Measurements from ENCODE around the gene NLRP7.
"Not testable (repeated sequence)": the region's sequence is repeated elsewhere in the genome, so short reads cannot be mapped to it uniquely, and the experiment has no call there.

The NLRP7 gene

GRCh38 chr19:54918499-54918898 lies 28.8 kb downstream of the NLRP7 start:
- no peak for DNase-seq

- no peak for DNase-seq
Observed at GRCh38 chr19:54916822-54917221, 30.5 kb downstream of the NLRP7 start.

DNA sequence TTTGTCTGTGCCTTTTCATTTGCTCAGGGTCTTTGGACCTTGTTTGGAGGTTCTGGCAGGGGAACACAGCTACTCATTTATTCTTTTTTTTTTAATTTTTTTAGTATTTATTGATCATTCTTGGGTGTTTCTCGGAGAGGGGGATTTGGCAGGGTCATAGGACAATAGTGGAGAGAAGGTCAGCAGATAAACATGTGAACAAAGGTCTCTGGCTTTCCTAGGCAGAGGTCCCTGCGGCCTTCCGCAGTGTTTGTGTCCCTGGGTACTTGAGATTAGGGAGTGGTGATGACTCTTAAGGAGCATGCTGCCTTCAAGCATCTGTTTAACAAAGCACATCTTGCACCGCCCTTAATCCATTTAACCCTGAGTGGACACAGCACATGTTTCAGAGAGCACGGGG lies 39.4 kb downstream of the NLRP7 start:
- not testable (repeated sequence) for DNase-seq

DNA sequence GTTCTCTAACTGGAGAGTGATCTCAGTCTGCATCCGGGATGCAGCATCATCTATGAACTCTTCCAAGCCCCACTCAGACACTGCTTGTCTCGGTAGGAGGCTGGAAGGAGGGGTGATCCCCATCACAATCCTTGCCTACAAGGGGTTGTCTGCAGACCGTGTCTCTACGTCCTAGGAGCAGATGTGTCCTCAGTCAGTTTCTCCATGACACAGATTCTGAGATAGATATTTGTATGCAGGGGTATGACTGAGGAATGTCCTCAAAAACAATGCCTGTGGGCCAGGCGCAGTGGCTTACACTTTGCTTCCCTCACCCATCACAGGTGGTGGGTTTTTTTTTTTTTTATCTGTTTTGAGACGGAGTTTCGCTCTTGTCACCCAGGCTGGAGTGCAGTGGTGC lies 40.5 kb downstream of the NLRP7 start:
- no peak for DNase-seq

GRCh38 chr19:54905803-54906511 lies 41.4 kb downstream of the NLRP7 start, which contains the start of gene NCR1:
NCR1 (plus strand) TSS chr19:54906148; CDS start chr19:54906188, 40 bp downstream.
- DNase-seq: no peak

- no peak for DNase-seq
Observed at GRCh38 chr19:54905421-54905802, 41.9 kb downstream of the NLRP7 start.

GRCh38 chr19:54904261-54904660 lies 43.1 kb downstream of the NLRP7 start:
- not testable (repeated sequence) for DNase-seq

GRCh38 chr19:54903303-54903702 lies 44.0 kb downstream of the NLRP7 start:
- DNase-seq: no peak

GRCh38 chr19:54902061-54902460 lies 45.3 kb downstream of the NLRP7 start:
- no peak for DNase-seq

GRCh38 chr19:54901153-54901552 lies 46.2 kb downstream of the NLRP7 start:
- DNase-seq: not testable (repeated sequence)

DNA sequence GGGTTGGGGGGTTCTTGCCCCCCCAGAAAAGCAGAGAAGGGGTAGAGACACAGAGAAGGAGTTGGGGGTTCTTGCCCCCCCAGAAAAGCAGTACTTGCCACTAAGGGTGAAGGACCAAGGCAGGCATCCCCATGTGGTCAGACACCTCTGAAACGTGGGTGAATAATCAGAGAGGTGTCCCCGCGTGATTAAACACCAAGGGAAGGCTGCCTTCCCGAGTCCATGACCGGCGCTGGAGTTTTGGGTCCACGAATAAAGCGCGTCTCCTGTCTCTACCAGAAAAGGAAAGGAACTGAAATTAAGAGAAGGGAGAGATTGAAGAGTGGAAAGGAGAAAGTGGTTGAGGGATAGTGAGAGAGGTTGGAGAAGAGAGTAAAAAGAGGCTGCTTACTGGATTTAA lies 47.7 kb downstream of the NLRP7 start:
- not testable (repeated sequence) for DNase-seq

GRCh38 chr19:54898685-54899084 lies 48.6 kb downstream of the NLRP7 start:
- DNase-seq: not testable (repeated sequence)

- no peak for DNase-seq
Observed at GRCh38 chr19:54896036-54896435, 51.3 kb downstream of the NLRP7 start.

DNA sequence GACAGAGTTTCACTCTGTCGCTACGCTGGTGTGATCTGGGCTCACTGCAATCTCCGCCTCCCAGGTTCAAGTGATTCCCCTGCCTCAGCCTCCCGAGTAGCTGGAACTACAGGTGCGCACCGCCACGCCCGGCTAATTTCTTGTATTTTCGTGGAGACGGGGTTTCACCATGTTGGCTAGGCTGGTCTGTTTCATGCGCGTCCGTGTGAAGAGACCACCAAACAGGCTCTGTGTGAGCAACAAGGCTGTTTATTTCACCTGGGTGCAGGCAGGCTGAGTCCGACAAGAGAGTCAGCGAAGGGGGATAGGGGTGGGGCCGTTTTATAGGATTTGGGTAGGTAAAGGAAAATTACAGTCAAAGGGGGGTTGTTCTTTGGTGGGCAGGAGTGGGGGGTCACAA lies 53.2 kb downstream of the NLRP7 start:
- DNase-seq: not testable (repeated sequence)

GRCh38 chr19:54893406-54893805 lies 53.9 kb downstream of the NLRP7 start:
- no peak for DNase-seq

- DNase-seq: no peak
Observed at GRCh38 chr19:54889566-54889965, 57.8 kb downstream of the NLRP7 start.

DNA sequence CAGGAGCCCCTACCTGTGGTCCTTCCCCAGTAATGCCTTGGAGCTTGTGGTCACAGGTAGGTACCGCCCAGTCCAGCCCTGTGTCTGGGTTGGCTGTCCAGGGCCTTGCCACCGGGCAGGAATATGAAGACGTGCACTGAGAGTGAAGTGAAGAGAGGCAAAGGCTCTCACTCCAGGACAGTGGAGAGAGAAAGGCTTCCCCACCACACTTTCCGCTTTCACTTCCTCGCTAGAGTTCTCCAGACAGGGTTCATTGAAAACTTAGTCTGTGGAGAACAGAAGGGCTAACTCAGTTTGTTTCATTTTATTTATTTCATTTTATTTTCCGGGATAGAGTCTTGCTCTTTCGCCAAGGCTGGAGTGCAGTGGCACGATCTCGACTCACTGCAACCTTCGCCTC lies 59.1 kb downstream of the NLRP7 start:
- DNase-seq: no peak

DNA sequence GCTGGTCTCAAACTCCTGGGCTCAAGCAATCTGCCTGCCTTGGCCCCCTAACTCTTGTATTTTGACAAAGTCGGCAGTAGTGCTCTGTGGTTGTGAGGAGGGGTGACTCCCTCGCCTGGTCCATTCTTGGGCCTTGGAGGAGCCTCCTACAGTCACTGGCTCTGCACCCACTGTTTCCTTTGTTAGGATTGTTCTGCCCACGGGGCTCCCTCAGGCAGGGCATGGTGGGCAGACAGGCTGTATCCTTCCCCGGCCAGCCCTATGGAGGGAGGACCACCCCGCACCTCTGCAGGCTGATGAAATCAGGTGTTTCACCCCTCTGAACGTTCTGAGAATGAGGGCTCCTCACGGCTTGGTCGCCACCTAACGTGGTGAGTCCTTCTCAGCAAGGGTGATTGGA lies 64.1 kb downstream of the NLRP7 start:
- no peak for DNase-seq

GRCh38 chr19:54882758-54883157 lies 64.6 kb downstream of the NLRP7 start:
- no peak for DNase-seq

GRCh38 chr19:54881884-54882283 lies 65.4 kb downstream of the NLRP7 start:
- no peak for DNase-seq

GRCh38 chr19:54877471-54877870 lies 69.9 kb downstream of the NLRP7 start:
- no peak for DNase-seq

- no peak for DNase-seq
Observed at GRCh38 chr19:54875506-54875905, 71.8 kb downstream of the NLRP7 start.

DNA sequence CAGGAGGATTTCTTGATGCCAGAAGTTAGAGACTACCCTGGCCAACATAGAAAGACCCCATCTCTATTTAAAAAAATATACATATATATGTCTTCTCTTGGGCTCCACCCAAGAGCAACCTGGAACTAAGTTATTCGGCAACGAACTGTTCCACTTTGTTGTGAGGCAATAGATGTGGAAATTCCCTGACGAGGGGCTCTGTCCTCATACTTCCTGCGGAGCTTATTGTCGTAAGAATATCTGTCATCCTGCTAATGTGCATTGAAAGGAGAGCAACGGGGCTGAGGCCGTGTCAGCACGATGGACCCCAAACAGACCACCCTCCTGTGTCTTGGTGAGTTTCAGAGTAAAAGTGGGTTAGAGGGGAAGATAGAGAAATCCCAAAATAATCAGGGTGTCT lies 73.3 kb downstream of the NLRP7 start, which contains the start of gene FCAR:
TSS of gene FCAR (plus strand) at position 246 of the 400 bp plus-strand sequence. CDS start at position 301, 55 bp downstream.
- no peak for DNase-seq

Measured in NCI-H345 (cell line).